Stimulated activated CD8-positive, alpha-beta memory T cell treated with anti-CD3 and anti-CD28 coated beads, Interleukin-2, amount 100 ng/mL, for 1 hour (primary cell): Measurements from ENCODE around the gene EHBP1L1.
"Not testable (repeated sequence)": the region's sequence is repeated elsewhere in the genome, so short reads cannot be mapped to it uniquely, and the experiment has no call there.

Experiments used
- DNase-seq, 2 donors: peaks; one replicate each; pipeline ENCODE4 v3.0.0-alpha.2; 2020; ENCODE audit warnings: low read depth in 2 of 2

EHBP1L1 gene

DNA sequence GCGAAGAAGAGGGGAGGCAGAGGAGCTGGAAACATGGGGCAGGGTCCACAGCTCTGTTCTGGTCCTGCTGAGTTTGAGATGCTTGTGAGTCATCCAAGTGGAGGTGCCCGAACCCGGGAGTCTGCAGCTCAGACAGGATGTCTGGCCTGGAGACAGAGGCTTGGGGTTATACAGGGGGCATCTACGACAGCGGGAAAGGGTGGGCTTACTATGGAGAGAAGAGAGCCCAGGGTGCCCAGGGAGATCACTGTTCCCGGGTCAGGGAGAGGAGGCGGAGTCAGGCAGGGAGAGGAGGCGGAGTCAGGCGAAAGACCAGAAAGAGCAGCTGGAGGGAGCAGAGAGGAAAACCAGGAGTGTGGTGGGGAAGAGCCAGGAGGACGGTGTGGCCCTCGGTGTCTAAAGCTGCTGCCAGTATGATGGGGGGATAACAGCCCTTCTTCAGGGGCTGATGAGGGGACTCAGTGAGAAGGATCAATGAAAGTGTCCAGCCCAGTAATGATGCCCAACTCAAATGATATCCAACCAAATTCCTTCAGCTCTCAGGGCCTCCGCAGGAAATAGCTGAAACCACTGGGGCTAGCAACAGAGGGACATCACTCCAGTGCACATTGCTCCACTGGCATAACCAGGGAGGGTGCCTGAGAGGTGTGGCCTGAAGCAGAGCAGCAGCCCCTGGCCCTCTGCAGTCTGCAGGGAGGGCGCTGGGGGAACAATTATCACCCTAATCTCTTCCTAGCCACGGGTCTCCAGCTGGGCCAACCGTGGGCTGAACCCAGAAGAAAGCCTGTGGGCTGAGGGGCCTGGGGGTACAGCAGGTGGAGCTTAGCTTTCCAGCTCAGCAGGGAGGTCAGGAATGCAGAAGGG is 15.1 kb upstream of the EHBP1L1 start:
- no peak for DNase-seq

DNA sequence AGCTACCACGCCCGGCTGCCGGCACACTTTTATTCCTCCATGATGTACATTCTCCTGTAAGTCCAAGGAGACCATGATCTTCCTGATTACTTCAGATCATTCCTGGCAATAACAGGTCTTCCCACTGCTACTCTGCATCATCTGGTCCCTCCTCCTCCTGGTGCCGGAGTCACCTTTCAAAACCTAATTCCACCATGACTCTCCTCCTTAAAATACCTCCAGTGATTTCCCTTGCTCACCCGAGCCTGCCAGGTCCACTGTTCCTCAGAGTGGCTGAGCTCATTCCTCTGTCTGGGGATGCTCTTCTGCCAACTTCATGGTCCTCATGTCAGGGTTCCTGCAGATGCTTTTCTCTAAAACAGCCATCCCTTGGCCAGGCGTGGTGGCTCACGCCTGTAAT is 13.8 kb upstream of the EHBP1L1 start:
- DNase-seq, result no peak

DNA sequence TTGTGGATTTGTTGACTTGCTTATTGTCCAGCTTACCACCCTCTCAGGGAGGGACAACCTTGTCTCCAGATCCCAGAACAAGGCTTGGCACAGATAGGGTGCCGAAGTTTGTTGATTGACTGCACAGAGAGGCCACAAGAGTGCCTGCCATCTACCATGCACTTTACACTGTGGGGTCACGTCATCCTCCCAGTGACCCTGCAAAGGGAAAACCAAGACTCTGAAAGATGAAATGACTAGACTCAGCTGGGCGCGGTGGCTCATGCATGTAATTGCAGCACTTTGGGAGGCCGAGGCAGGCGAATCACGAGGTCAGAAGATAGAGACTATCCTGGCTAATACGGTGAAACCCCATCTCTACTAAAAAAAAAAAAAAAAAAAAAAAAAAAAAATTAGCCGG is 13.1 kb upstream of the EHBP1L1 start:
- no peak for DNase-seq

DNA sequence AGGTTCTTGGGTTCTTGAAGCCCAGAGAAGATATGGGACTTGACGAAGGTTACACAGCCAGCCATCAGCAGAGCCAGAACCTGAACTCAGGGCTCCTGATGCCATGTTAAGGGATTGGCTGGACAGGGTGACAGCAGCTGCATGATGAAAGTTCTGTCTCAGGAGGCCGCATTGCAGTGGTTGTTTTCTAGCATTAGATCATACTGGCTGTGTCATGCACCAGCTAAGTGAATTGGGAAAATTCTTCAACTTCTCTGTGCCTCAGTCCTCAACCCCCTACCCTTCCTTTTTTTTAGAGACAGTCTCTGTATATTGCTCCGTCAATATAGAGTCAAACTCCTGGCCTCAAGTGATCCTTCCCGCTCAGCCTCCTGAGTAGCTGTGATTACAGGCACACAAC is 12.3 kb upstream of the EHBP1L1 start:
- DNase-seq, result no peak

DNA sequence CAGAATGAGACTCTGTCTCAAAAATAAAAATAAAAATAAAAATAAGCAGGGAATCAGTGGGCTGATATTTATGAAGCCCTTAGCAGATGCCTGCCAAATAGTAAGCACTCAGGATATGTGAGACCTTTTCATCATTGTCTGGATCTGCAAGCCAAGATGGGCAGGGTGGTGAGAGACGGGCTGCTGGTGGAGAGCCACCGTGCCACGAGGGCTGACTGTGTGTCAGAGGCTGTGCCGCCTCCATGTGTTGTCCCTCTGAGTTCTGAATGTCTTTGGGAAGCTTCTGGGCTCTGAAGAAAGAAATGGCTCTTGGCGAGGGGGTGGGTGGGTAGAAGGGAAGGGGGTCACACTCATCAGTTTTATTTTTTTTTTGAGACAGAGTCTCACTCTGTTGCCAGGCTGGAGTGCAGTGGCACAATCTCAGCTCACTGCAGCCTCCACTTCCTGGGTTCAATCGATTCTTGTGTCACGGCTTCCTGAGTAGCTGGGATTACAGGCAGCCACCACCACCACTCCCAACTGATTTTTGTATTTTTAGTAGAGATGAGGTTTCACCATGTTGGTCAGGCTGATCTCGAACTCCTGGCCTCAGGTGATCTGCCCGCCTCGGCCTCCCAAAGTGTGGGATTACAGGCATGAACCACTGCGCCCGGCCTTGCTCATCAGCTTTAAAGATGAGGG is 10.8 kb upstream of the EHBP1L1 start:
- DNase-seq, result not testable (repeated sequence)

DNA sequence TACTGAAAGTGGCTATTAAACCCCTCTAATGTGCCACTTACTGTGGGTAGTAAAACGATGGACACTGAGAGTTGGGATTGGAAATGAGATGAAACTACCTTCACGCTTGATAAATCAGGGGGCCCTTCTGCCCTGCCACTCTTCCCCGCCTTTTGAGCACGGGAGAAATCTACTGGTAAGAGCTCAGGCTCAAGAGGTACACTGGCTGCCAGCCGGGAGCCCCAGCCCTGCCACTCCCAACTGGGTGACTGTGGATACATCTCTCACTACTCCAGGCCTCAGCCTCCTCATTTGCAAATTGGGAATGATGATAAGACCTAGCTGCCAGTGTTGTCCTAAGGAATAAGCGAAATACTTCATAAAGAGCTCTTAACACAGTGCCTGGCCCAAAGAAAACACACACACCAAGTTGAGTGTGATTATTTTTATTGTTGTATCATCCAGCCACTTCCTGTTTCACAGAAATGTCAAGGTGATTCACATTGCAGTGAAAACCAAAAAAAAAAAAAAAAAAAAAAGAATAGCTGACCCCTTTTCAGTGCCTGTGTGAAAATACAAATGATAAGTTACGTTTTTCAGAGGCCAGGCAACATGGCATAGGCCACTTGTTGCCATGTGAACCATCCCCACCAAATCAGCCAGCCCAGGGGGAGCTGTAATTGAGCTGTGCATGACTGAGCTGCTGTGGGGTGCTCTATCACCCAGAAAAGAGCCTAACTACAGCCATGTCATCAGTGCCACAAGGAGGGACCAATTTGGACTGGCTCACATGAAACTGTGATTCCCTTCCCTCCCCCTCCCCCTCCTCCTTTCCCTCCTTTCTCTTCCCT is 10.0 kb upstream of the EHBP1L1 start:
- DNase-seq, result no peak

DNA sequence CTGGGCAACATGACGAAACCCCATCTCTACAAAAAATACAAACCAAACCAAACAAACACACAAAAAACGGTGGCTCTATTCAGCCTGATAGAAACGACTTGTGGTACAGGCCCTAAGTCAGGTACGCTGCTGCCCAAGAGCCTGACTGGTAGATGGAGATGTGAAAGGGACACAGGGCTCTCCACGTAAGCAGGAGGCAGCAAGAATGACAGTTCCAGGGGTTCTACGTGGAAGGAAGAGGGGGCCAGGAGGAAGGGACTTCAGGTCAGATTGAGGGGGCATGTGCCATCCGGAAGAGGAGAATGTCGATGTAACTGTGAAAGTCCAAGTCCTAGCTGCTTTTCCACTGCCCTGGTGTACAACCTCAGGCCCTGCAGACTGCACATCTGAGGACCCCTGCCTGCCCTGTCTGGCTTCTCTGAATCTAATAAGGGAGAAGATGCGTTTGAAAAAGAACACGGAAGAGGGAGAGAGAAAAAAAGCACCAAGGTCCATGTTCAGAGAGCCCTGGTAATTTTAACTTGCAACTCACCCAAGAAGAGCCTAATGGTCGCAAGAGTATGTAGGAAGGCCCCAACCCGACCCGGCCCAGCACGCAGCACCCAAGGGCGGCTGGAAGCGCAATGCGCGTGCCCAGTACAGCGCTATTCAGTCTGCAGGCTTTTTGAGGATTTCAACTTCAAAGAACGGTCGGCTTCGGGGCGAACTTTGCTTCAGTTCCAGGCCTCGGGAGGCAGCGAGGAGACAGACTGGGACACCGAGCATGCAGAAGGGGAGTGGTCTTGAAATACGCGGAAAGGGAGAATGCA is 6.5 kb upstream of the EHBP1L1 start:
- DNase-seq, result peak in 1 of 2 donors; percentile 52

DNA sequence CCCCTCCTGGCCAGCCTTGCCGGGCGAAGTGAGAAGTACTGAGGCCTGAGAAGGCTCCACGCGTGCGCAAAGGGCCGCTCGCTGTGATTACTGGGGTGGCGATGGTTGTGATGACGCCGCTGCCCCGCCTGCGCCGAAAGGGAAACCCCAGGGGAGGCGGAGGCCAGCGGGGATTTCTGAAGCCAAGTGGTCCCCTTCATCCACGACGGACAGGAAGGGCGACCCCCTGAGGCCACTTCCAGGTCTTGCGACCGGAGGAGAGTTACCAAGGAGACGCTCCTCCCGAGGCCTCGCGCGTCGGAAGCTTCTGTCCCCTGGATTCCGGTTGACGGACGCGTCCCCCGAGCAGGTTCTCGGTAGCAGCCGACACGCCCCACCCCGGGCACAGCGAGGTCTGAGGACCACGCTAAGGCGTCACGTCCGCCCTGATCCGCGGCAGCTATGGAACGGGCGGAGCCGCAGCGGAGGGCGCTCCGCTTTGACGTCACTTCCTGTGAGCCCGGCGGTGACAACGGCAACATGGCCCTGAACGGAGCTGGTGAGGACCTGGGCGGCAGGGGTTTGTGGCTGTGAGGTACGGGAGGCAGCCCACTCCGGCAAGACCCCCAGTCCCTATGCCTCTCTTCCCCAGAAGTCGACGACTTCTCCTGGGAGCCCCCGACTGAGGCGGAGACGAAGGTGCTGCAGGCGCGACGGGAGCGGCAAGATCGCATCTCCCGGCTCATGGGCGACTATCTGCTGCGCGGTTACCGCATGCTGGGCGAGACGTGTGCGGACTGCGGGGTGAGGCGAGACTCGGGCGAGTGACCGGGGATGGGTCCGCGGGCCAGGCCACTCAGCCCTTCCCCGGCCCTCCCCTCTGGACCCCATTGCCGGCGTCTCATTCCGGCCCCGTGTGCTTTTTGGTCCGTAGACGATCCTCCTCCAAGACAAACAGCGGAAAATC is 5.6 kb upstream of the EHBP1L1 start, which contains the start of gene ZNRD2:
ZNRD2 (plus strand) TSS at position 505 of the 946 bp plus-strand sequence; CDS start at position 520, 15 bp downstream.
- peak; percentile 93 to 97 for DNase-seq

DNA sequence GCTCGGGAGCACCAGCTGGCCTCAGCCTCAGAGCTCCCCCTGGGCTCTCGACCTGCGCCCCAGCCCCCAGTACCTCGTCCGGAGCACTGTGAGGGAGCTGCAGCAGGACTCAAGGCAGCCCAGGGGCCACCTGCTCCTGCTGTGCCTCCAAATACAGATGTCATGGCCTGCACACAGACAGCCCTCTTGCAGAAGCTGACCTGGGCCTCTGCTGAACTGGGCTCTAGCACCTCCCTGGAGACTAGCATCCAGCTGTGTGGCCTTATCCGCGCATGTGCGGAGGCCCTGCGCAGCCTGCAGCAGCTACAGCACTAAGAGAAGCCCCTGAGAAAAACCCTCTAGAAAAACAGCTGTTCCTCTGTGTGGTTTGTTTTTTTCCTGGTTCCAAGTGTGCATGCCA is 4.4 kb upstream of the EHBP1L1 start:
- no peak for DNase-seq

DNA sequence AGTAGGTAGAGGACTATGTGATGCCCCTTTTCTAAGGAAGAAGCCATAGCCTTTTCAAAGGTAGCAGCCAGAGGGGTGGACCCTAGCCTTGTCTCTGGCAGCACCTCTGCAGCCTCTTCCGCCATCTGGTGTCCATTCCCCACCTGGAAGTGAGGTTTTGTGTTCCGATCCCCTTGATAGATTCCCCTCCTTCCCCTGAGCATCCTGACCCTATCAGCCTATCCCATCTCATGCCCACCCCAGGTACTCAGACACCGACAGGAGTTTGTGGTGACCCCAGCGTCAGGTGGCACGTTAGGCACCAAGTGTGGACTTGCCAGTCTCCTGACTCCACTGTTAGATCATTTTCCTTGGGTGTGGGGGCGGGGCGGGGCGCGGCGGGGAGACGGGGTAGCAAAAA is 3.9 kb upstream of the EHBP1L1 start:
- no peak for DNase-seq

DNA sequence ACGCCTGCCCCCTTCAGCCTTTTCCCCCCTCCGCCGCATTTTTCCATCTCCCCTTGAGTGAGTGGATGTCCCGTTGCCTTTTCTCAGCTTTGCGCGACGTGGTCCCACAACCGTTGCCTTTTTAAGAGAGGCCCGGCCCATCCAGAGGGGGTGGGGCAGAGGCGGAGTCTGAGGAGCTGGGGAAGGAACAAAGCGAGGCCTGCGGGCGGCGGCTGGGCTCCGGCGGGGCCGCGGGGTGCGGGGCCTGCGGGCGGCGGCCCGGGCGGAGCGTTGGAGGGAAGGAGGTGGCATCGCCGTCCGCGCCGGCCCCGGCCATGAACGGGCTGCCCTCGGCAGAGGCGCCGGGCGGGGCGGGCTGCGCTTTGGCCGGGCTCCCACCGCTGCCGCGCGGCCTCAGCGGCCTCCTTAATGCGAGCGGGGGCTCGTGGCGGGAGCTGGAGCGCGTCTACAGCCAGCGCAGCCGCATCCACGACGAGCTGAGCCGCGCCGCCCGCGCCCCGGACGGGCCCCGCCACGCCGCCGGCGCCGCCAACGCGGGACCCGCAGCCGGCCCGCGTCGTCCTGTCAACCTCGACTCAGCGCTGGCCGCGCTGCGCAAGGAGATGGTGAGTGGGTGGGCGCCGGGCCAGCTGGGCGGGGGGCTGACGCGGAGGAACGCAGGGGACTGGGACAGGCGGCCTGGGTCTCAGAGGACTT is 3.3 kb upstream of the EHBP1L1 start, which contains the start of gene FAM89B:
FAM89B (plus strand) TSS at position 183 of the 696 bp plus-strand sequence; CDS start at position 315, 132 bp downstream.
- DNase-seq, result peak; percentile 73 to 77

DNA sequence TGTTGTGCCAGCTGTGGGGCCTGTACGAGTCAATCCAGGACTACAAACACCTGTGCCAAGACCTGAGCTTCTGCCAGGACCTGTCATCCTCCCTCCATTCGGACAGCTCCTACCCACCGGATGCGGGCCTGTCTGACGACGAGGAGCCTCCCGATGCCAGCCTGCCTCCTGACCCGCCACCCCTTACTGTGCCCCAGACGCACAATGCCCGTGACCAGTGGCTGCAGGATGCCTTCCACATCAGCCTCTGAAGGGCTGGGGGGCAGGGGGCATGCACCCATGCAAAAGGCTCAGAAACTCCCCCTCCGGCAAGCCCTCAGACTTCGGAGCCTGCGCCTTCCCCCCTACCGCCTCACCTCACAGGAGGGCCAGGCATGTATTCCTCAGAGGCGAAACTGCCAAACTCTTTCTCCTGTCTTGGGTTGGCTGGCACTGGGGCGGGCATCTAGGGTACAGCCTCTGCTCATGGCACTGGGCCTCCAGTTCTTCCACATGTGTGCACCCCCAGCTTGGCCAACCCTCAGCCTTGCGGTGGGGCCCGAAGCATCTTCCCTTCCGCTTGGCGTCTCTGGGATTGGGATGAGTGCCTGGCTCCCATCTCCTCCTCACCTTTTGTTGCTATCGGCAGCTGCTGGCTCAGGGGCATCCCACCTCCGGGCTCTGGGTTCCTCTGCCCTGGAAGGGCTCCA is 2.3 kb upstream of the EHBP1L1 start:
- DNase-seq, result no peak

DNA sequence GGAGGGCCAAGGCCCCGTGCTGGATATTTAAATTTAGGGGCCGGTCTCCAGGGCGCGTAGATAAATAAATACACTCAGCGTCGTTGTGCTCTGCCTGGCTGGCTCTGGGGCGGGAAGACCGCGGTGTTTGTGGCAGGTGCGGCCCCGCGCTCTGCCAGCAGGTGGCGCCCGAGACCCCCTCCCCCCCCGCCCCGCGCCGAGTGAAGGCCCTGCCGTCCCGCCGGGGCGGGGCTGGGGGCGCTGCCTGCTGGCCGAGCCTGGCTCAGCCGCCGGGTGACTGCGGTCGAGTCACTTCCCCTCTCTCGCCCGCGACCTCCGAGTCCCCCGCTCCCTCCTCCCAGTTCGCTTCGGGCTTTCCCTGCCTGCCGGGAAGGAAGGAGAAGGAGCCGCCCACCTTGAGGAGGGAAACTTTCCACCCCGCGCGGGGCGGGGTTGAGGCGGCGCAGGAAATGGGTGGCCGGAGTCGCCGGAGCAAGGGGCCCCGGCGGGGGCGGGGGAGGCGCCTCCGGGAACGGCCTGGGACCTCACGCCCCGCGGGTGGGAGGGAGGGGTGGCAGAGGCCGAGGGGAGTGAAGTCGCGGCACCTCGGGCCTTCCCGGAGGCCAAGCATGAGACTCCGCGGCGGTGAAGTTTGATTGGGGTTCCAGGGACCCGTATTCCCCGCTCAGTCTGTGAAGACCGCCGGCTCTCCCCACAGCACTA is 1.6 kb upstream of the EHBP1L1 start:
- peak; percentile 64 to 75 for DNase-seq

DNA sequence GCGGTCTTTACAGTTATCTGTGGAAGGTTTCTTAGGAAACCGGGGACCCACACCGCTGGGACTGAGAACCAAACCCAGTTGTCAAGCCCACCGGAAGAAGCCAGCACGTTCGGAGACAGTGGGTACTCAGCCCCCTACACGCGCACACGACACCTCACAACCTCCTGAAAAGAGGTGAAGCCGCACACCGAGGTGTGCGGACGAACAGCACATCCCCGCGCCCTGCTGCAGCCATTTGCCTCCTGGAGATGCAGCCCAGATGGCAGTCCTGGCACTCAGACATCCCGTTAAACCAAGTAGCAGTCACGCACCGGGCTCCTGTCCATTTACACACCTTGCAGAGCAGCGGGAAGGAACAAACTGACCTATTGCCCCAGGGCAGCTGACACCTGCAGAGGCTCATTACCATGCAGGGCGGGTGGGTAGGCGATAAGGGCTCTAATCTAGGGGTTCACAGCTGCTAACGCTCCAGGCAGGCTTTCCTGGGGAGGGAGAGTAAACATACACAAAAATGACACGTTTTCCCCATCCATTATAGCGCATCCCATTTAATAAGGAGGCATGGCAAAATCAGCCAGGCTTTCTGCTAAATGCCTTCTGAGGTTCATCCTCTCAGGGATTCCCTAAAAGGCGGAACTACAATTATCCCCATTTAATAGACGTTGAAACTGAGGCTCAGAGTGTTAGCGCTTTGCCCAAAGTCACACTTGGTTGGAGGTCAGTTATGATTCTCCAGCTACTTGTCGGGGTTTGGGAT is 864 bp upstream of the EHBP1L1 start:
- no peak for DNase-seq

DNA sequence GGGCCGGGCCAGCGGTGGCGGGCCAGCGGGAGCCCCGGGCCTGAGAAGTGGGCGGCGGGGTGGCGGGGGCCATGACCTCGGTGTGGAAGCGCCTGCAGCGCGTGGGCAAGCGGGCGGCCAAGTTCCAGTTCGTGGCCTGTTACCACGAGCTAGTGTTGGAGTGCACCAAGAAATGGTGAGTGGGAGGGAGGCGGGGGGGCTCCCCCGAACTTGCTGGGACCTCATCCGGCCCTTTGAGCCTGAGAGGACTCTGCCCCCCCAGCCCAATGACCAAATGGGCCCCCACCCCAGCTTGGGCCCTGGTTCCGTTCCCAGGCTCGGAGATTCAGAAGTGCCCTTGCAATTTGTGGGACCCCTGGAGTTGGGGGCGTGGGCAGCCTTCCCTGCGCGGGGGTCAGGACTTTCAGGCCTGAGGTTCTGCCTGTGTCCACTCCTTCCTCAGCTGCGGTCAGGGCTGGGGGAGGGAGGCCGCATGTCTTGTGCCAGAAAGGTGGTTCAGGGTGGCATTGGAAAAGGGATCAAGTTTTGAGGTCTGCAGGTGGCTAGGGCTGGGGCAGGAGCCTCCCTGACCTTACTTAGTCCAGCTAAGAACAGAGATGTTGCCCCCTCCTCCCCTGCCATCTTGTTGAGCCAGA is 496 bp downstream of the EHBP1L1 start:
- DNase-seq, result no peak

DNA sequence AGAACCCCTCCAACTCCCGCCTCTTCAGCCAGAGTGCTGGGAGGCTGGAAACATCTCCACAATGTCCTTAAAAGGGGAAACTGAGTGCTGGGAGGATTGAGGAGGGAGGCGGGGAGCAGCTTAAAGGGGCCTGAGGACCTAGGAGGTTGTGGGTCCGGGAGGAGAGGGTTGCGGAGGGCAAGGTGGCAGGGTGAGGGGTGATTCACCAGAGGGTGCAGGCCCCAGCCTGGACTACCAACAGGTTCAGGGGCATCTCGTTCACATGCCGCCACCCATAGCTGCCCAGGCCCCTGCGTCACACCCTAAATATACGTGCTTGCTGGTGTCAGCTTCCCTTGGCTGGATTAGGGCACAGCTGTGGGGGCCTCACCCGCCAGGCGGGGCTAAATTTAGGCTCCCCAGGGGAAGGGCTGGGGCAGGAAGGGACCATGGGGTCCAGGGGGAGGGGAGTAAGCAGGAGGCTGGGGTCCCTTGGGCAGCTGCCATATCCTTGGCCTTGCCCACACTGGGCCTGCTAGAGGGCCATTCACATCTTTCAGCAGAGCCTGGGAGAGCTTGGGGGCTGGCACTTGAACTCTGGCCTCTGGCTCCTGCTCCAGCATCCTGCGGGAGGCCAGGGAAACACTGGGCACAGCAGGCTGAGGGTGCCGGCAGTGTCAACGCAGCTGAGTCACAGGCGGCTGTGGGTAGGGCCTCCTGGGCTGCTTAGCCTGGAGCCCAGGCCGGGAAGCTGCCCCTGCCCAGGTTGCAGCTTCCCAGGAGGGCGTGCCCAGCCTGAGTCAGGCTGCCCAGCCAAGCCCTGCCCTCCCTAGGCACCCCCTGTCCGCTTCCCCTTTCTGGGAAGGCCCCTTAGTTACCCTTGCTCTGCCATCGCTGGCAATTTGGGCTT is 1.3 kb downstream of the EHBP1L1 start:
- no peak for DNase-seq
